IMR-90 (cell line): ENCODE results near the gene BTAF1. TPM values are rescaled to one million over a fixed set of nuclear protein-coding genes. Genes with fewer than 3 reads are reported as not detected.
"Not testable (repeated sequence)": the region's sequence is repeated elsewhere in the genome, so short reads cannot be mapped to it uniquely, and the experiment has no call there.

Experiments
- ATAC-seq: fragments of 200-7000 bp; cut with Tn5 transposase; 2 replicates; pipeline ENCODE4 v1.9.1; 2020; ENCODE audit warnings: low read depth, mild to moderate bottlenecking, moderate library complexity
- BruUV-seq: library from RNA; stranded (reverse); fragments of 400-500 nt; replicated peaks from 2 replicates; lab custom pipeline; 2021; lab: Mats Ljungman, UMichigan
- CTCF ChIA-PET: fragments of 300-600 bp; formaldehyde crosslinking; extraction: SDS; loops from one replicate; lab custom pipeline; 2021; ENCODE audit warnings: antibody characterized with exemption; lab: Yijun Ruan, JAX
- POLR2A ChIA-PET: fragments of 300-600 bp; sonication (Branson Sonifier 250); formaldehyde crosslinking; loops from one replicate; lab custom pipeline; 2022; ENCODE audit warnings: antibody characterized with exemption; ENCODE audit not compliant: unreplicated experiment; lab: Charles Lee
- DNase-seq: peaks from one replicate; pipeline ENCODE4 v3.0.0; 2013
- H2AFZ ChIP-seq: replicated peaks from 2 replicates; pipeline ENCODE3; 2013; ENCODE audit warnings: low read length, mild to moderate bottlenecking; ENCODE audit not compliant: poor library complexity
- H2AK5ac ChIP-seq: 2 replicates; pipeline ENCODE4 v1.6.1; 2013; ENCODE audit warnings: low read depth, low read length, inconsistent platforms
- H2AK9ac ChIP-seq: replicated peaks from 2 replicates; pipeline ENCODE3; 2013; ENCODE audit warnings: mild to moderate bottlenecking, low read depth, low read length, moderate library complexity; ENCODE audit not compliant: poor library complexity
- H2BK120ac ChIP-seq: 2 replicates; pipeline ENCODE4 v1.6.1; 2013; ENCODE audit warnings: low read depth, low read length, inconsistent platforms
- H2BK15ac ChIP-seq: 3 replicates; pipeline ENCODE4 v1.6.1; 2013; ENCODE audit warnings: low read depth, low read length, inconsistent platforms
- H2BK20ac ChIP-seq: 2 replicates; pipeline ENCODE4 v1.6.1; 2013; ENCODE audit warnings: low read depth, mild to moderate bottlenecking, inconsistent platforms, low read length, moderate library complexity
- H2BK5ac ChIP-seq: 2 replicates; pipeline ENCODE4 v1.6.1; 2013; ENCODE audit warnings: mild to moderate bottlenecking, low read depth, low read length, inconsistent platforms; ENCODE audit not compliant: poor library complexity, severe bottlenecking
- H3K14ac ChIP-seq: replicated peaks from 2 replicates; pipeline ENCODE4 v1.6.1; 2013; ENCODE audit warnings: low read depth, low read length, inconsistent platforms
- H3K18ac ChIP-seq: 2 replicates; pipeline ENCODE4 v1.6.1; 2013; ENCODE audit warnings: low read depth, low read length, control low read depth
- H3K23ac ChIP-seq: 2 replicates; pipeline ENCODE4 v1.6.1; 2013; ENCODE audit warnings: low read depth, low read length, inconsistent platforms
- H3K27ac ChIP-seq: 2 replicates; pipeline ENCODE4 v1.5.1; 2013; ENCODE audit warnings: mild to moderate bottlenecking, control low read depth, low read length; ENCODE audit not compliant: insufficient read depth
- H3K27me3 ChIP-seq: 2 replicates; pipeline ENCODE4 v1.6.1; 2013; ENCODE audit warnings: low read length; ENCODE audit not compliant: control insufficient read depth, insufficient read depth
- H3K36me3 ChIP-seq: 2 replicates; pipeline ENCODE4 v1.6.1; 2013; ENCODE audit warnings: low read length, mixed read lengths; ENCODE audit not compliant: control insufficient read depth, insufficient read depth
- H3K4ac ChIP-seq: 2 replicates; pipeline ENCODE4 v1.6.1; 2013; ENCODE audit warnings: low read depth, low read length, inconsistent platforms
- H3K4me1 ChIP-seq: 2 replicates; pipeline ENCODE4 v1.6.1; 2013; ENCODE audit warnings: low read length, mixed read lengths; ENCODE audit not compliant: control insufficient read depth, insufficient read depth
- H3K4me2 ChIP-seq: 2 replicates; pipeline ENCODE4 v1.6.1; 2013; ENCODE audit warnings: low read depth, mild to moderate bottlenecking, control low read depth, low read length, moderate library complexity
- H3K4me3 ChIP-seq: 2 replicates; pipeline ENCODE4 v1.5.1; 2013; ENCODE audit warnings: low read depth, mild to moderate bottlenecking, control low read depth, low read length, moderate library complexity; ENCODE audit not compliant: insufficient read depth
- H3K56ac ChIP-seq: 2 replicates; pipeline ENCODE4 v1.6.1; 2013; ENCODE audit warnings: low read length, inconsistent platforms; ENCODE audit not compliant: insufficient read depth; ENCODE audit errors: extremely low read depth
- H3K79me1 ChIP-seq, 2 experiments: 2 replicates each; pipeline ENCODE4 v1.6.1; 2013; ENCODE audit warnings: low read length in 2 of 2, inconsistent platforms in 1 of 2, low read depth in 1 of 2
- H3K9ac ChIP-seq: 2 replicates; pipeline ENCODE4 v1.6.1; 2013; ENCODE audit warnings: low read depth, low read length, control low read depth
- H3K9me1 ChIP-seq: 2 replicates; pipeline ENCODE4 v1.6.1; 2013; ENCODE audit warnings: low read length, inconsistent platforms; ENCODE audit not compliant: insufficient read depth
- H3K9me3 ChIP-seq: 2 replicates; pipeline ENCODE4 v1.6.1; 2013; ENCODE audit warnings: low read length; ENCODE audit not compliant: control insufficient read depth, insufficient read depth
- H4K20me1 ChIP-seq: 2 replicates; pipeline ENCODE4 v1.6.1; 2013; ENCODE audit warnings: low read length, inconsistent platforms; ENCODE audit not compliant: insufficient read depth
- H4K5ac ChIP-seq: 2 replicates; pipeline ENCODE4 v1.6.1; 2013; ENCODE audit warnings: mild to moderate bottlenecking, low read depth, low read length, control low read depth
- H4K8ac ChIP-seq, 2 experiments: 2 replicates each; pipeline ENCODE4 v1.6.1; 2013; ENCODE audit warnings: low read depth in 2 of 2, low read length in 2 of 2, control low read depth in 1 of 2, inconsistent platforms in 1 of 2
- H4K91ac ChIP-seq: 2 replicates; pipeline ENCODE4 v1.6.1; 2013; ENCODE audit warnings: low read depth, low read length, inconsistent platforms; ENCODE audit not compliant: insufficient read depth
- BHLHE40 ChIP-seq: fragments of 150-350 bp; IDR thresholded peaks from 2 replicates; pipeline ENCODE4 v1.6.1; 2016; ENCODE audit warnings: mild to moderate bottlenecking, low read depth, low read length
- CHD1 ChIP-seq: IDR thresholded peaks from 2 replicates; pipeline ENCODE4 v1.6.1; 2012; ENCODE audit warnings: low read depth, low read length, improper control_type of control experiment
- MAFK ChIP-seq: IDR thresholded peaks from 2 replicates; pipeline ENCODE4 v1.6.1; 2012; ENCODE audit warnings: low read depth, low read length, improper control_type of control experiment
- NFE2L2 ChIP-seq: fragments of 150-350 bp; IDR thresholded peaks from 2 replicates; pipeline ENCODE4 v1.6.1; 2016; ENCODE audit warnings: low read depth, mild to moderate bottlenecking, low read length
- POLR2A ChIP-seq: IDR thresholded peaks from 2 replicates; pipeline ENCODE4 v1.6.1; 2012; ENCODE audit warnings: mild to moderate bottlenecking, low read depth, low read length
- RAD21 ChIP-seq: IDR thresholded peaks from 2 replicates; pipeline ENCODE4 v1.6.1; 2012; ENCODE audit warnings: low read length, improper control_type of control experiment
- SMC3 ChIP-seq: fragments of 150-350 bp; IDR thresholded peaks from 2 replicates; pipeline ENCODE4 v1.6.1; 2016; ENCODE audit warnings: low read depth, mild to moderate bottlenecking, antibody characterized with exemption, low read length, moderate library complexity
- WGBS, 2 experiments: methylation state at CpG; one replicate each; pipeline versions ENCODE4 v1.1.5 to v1.1.7; 2013; ENCODE audit warnings: missing lambda C conversion rate in 2 of 2; ENCODE audit not compliant: insufficient read length in 1 of 2; ENCODE audit errors: extremely low coverage in 2 of 2; 5-methylcytosine and 5-hydroxymethylcytosine counted together
- dilution Hi-C: fragments of 300-500 bp; cut with HindIII; formaldehyde crosslinking; loops from one replicate; pipeline ENCODE4 v1.14.3; 2018; ENCODE audit warnings: low sequenced_read_pairs; ENCODE audit not compliant: unreplicated experiment
- in situ Hi-C: fragments of 300-500 bp; cut with MboI; formaldehyde crosslinking; loops from 3 replicates; pipeline ENCODE4 v1.14.3; 2019; ENCODE audit warnings: low sequenced_read_pairs, inconsistent platforms, mixed read lengths
- intact Hi-C: fragments of 100-400 bp; cut with micrococcal nuclease; formaldehyde crosslinking; loops from 2 replicates; pipeline ENCODE4 v1.10.0; 2022
- polyA plus RNA-seq, 3 experiments: library from polyadenylated mRNA; depleted of rRNA; stranded (reverse); fragments of >200 nt; gene quantifications; 2 replicates each; pipeline ENCODE4 v1.2.3, GENCODE V29; 2012; ENCODE audit warnings: low replicate concordance in 1 of 3
- total RNA-seq: library from RNA; depleted of rRNA; stranded (reverse); fragments of >200 nt; gene quantifications from 2 replicates; pipeline ENCODE4 v1.2.3, GENCODE V29; 2012
- TF ChIP-seq, protein P1 (sequence below): fragments of 150-350 bp; IDR thresholded peaks from 2 replicates; pipeline ENCODE4 v1.6.1; 2016; ENCODE audit warnings: low read depth, mild to moderate bottlenecking, low read length, moderate library complexity, borderline replicate concordance

BTAF1 gene
- total and polyA plus RNA-seq, 2 of the 4 experiments (the other 2 are of a cell fraction) = 15.0 to 42.3 TPM

DNA sequence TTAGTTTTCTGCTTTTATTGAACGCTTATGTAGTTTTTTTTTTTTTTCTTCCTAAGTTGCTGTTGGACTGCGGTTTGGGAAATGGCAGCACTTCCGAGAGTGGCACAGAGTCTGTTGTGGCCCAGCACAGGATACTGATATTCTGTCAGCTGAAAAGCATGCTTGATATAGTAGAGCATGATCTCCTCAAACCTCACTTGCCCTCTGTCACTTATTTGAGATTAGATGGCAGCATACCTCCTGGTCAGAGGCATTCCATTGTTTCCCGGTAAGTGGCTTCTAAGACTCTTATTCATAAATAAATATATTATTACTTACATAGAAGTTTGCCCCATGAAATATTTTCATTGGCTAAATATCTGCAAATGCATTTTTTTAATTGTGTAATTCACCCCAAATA is 101.1 kb downstream of the BTAF1 start:
- Histone ChIP-seq H2BK120ac (no peak overlapping the region), H3K36me3 (peaks cover 18% of the 10 kb centered on the region), H3K4me3 (no peak overlapping the region), H2BK15ac (no peak overlapping the region), H3K4ac (no peak overlapping the region), H3K9me3 (no peaks in the 10 kb centered on the region), H3K4me2 (no peak overlapping the region), H4K8ac (no peak overlapping the region), H2BK5ac (no peak overlapping the region), H3K9me1 (peaks cover 3% of the 10 kb centered on the region; the same call in 1 of the 2 replicates), H3K79me1 (peaks cover 0 to 10% of the 10 kb centered on the region in 2 experiments; a peak in 1 of 4 replicates), H2AK5ac (no peak overlapping the region), H4K91ac (no peak overlapping the region), H3K23ac (peak overlapping the region; percentile 45; the same call in 1 of the 2 replicates), H2AK9ac (no peak overlapping the region), H3K18ac (no peak overlapping the region), H4K20me1 (no peaks in the 10 kb centered on the region), H3K9ac (no peak overlapping the region), H3K27me3 (no peaks in the 10 kb centered on the region), H2AFZ (no peak overlapping the region), H3K56ac (no peak overlapping the region), H3K4me1 (peaks cover 5% of the 10 kb centered on the region), H2BK20ac (no peak overlapping the region), H4K5ac (no peak overlapping the region), H3K14ac (no peak overlapping the region), H3K27ac (no peak overlapping the region)
- TF ChIP-seq CHD1 (no peak), MAFK (no peak), BHLHE40 (no peak), POLR2A (no peak), RAD21 (no peak), SMC3 (no peak), NFE2L2 (no peak)
- TF ChIP-seq, protein P1, sequence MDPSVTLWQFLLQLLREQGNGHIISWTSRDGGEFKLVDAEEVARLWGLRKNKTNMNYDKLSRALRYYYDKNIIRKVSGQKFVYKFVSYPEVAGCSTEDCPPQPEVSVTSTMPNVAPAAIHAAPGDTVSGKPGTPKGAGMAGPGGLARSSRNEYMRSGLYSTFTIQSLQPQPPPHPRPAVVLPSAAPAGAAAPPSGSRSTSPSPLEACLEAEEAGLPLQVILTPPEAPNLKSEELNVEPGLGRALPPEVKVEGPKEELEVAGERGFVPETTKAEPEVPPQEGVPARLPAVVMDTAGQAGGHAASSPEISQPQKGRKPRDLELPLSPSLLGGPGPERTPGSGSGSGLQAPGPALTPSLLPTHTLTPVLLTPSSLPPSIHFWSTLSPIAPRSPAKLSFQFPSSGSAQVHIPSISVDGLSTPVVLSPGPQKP = no peak
- intact Hi-C loops = no loop called here
- ChIA-PET CTCF (interaction anchor here (0.5 kb wide), 1 partner anchor 17 kb away, joined by 3 read pairs; no protein-coding TSS in a partner anchor), POLR2A (no interaction called here)
- BruUV-seq = no TSS peak
- in situ Hi-C loops = no loop called here
- ATAC-seq = peak; percentile 54
- dilution Hi-C loops = no loop called here
- WGBS, 2 experiments = no CpG with 5 or more reads among the region's 4 CpGs
- peak; percentile 23 for DNase-seq

DNA sequence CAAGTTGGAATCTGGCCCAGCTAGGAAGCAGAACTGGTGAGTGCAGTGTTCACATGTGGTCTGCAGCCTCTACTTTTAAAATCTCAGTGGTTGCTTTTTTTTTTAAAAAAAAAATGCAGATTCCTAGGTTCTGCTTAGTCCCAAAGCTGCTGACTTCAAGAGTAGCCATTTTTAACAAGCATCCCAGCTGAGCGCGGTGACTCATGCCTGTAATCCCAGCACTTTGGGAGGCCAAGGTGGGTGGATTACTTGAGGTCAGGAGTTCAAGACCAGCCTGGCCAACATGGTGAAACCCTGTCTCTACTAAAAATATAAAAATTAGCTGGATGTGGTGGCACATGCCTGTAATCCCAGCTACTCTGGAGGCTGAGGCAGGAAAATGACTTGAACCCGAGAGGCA is 101.8 kb downstream of the BTAF1 start:
- H3K9ac ChIP-seq, H3K4me3 ChIP-seq, H3K4me1 ChIP-seq, in situ Hi-C loops, H2BK15ac ChIP-seq, H3K23ac ChIP-seq, H2AK5ac ChIP-seq, H4K91ac ChIP-seq, H2BK5ac ChIP-seq, H2BK20ac ChIP-seq, H2BK120ac ChIP-seq, H3K9me1 ChIP-seq, POLR2A ChIA-PET, H3K27me3 ChIP-seq, H3K4me2 ChIP-seq, H2AK9ac ChIP-seq, BruUV-seq, intact Hi-C loops, H3K56ac ChIP-seq, dilution Hi-C loops, H3K4ac ChIP-seq, H4K8ac ChIP-seq, H3K27ac ChIP-seq, H4K5ac ChIP-seq, H3K9me3 ChIP-seq, H2AFZ ChIP-seq, H4K20me1 ChIP-seq, H3K14ac ChIP-seq: not testable (repeated sequence)
- 0 out of 2 replicates have a peak, but pooled peaks have one; percentile 11 for ATAC-seq
- peaks cover 0 to 10% of the 10 kb centered on the region in 2 experiments; a peak in 1 of 4 replicates for H3K79me1 ChIP-seq
- WGBS, 2 experiments = no CpG with 5 or more reads among the region's 3 CpGs
- peak; percentile 22 for DNase-seq
- H3K36me3 ChIP-seq = peaks cover 18% of the 10 kb centered on the region
- peak overlapping the region; percentile 27; the same call in 1 of the 2 replicates for H3K18ac ChIP-seq
- CTCF ChIA-PET = interaction anchor here (0.5 to 0.7 kb wide), 2 partner anchors 16 to 25 kb away, joined by 3 read pairs; no protein-coding TSS in a partner anchor
